H1 (cell line): ENCODE results near the gene OR1D2. TPM values are rescaled to one million over a fixed set of nuclear protein-coding genes. Genes with fewer than 3 reads are reported as not detected.

Experiments
- CTCF ChIA-PET: fragments of 300-600 bp; sonication (Branson Sonifier 250); formaldehyde crosslinking; loops from one replicate; lab custom pipeline; 2021; ENCODE audit not compliant: partially characterized antibody; lab: Charles Lee
- POLR2A ChIA-PET: fragments of 300-600 bp; sonication (Branson Sonifier 250); formaldehyde crosslinking; loops from one replicate; lab custom pipeline; 2021; ENCODE audit warnings: inconsistent platforms; ENCODE audit not compliant: partially characterized antibody; lab: Charles Lee
- DNase-seq, 2 experiments: peaks; one replicate each; pipeline versions ENCODE4 v3.0.0 to v3.0.0-alpha.2; 2010 to 2022; ENCODE audit warnings: low spot score in 2 of 2, low read depth in 1 of 2, mixed read lengths in 1 of 2
- FAIRE-seq: peaks from 2 replicates; lab custom pipeline; 2011; peaks lifted over from hg19 to GRCh38; lab: Jason Lieb, UNC
- H2AFZ ChIP-seq: 2 replicates; pipeline ENCODE4 v1.8.1; 2012; ENCODE audit warnings: low read length, inconsistent platforms
- H2AK5ac ChIP-seq: 2 replicates; pipeline ENCODE4 v1.6.1; 2013; ENCODE audit warnings: low read depth, low read length
- H2BK120ac ChIP-seq: replicated peaks from 2 replicates; pipeline ENCODE3; 2013; ENCODE audit warnings: low read depth, low read length, inconsistent platforms
- H2BK12ac ChIP-seq: 2 replicates; pipeline ENCODE4 v1.6.1; 2013; ENCODE audit warnings: low read depth, low read length
- H2BK15ac ChIP-seq: 2 replicates; pipeline ENCODE4 v1.6.1; 2013; ENCODE audit warnings: low read length
- H2BK20ac ChIP-seq: 2 replicates; pipeline ENCODE4 v1.6.1; 2013; ENCODE audit warnings: low read length
- H2BK5ac ChIP-seq: 2 replicates; pipeline ENCODE4 v1.6.1; 2013; ENCODE audit warnings: low read depth, low read length
- H3K14ac ChIP-seq: 2 replicates; pipeline ENCODE4 v1.6.1; 2013; ENCODE audit warnings: inconsistent platforms; ENCODE audit not compliant: insufficient read length
- H3K18ac ChIP-seq: 2 replicates; pipeline ENCODE4 v1.6.1; 2013; ENCODE audit warnings: low read length; ENCODE audit errors: extremely low read depth
- H3K23ac ChIP-seq: 2 replicates; pipeline ENCODE4 v1.6.1; 2013; ENCODE audit warnings: inconsistent platforms; ENCODE audit not compliant: insufficient read length
- H3K23me2 ChIP-seq: 2 replicates; pipeline ENCODE4 v1.6.1; 2013; ENCODE audit warnings: low read depth, low read length
- H3K27ac ChIP-seq: 2 replicates; pipeline ENCODE4 v1.6.1; 2011; ENCODE audit warnings: low read depth, low read length, inconsistent platforms
- H3K27me3 ChIP-seq, 4 experiments: replicated peaks in 1 of 4; 1 replicate in 1 of 4; 2 replicates in 3 of 4; pipeline versions ENCODE4 v1.6.1 to v1.8.1; 2011 to 2013; ENCODE audit warnings: low read length in 3 of 4, mild to moderate bottlenecking in 3 of 4, inconsistent platforms in 2 of 4, mixed read lengths in 2 of 4, moderate library complexity in 1 of 4; ENCODE audit not compliant: control insufficient read depth in 3 of 4, insufficient read depth in 3 of 4; ENCODE audit errors: extremely low read depth in 1 of 4
- H3K36me3 ChIP-seq, 4 experiments: 2 replicates each; pipeline versions ENCODE4 v1.6.1 to v1.8.1; 2011 to 2013; ENCODE audit warnings: mild to moderate bottlenecking in 4 of 4, low read length in 3 of 4, moderate library complexity in 2 of 4, control low read depth in 1 of 4, inconsistent platforms in 1 of 4; ENCODE audit not compliant: insufficient read depth in 4 of 4, control insufficient read depth in 2 of 4
- H3K4ac ChIP-seq: replicated peaks from 2 replicates; pipeline ENCODE3; 2013; ENCODE audit warnings: low read length, low read depth, mixed read lengths, inconsistent platforms; ENCODE audit not compliant: insufficient read length
- H3K4me1 ChIP-seq, 4 experiments: replicated peaks in 1 of 4; 1 replicate in 1 of 4; 2 replicates in 3 of 4; pipeline versions ENCODE4 v1.6.1 to v1.8.1; 2011 to 2013; ENCODE audit warnings: low read length in 3 of 4, inconsistent platforms in 2 of 4, mixed read lengths in 1 of 4; ENCODE audit not compliant: insufficient read depth in 4 of 4, control insufficient read depth in 3 of 4
- H3K4me2 ChIP-seq, 2 experiments: 2 replicates each; pipeline versions ENCODE4 v1.6.1 to v1.8.1; 2011 to 2013; ENCODE audit warnings: low read depth in 2 of 2, low read length in 2 of 2, control low read depth in 1 of 2, inconsistent platforms in 1 of 2, mild to moderate bottlenecking in 1 of 2; ENCODE audit not compliant: insufficient read depth in 1 of 2
- H3K4me3 ChIP-seq, 4 experiments: fragments of 200-600, 300-600 bp in 1 of 4; sonication (generic), shearing (Covaris generic), sonication (Bioruptor Twin) in 1 of 4; 2 replicates each; pipeline versions ENCODE4 v1.5.1 to v1.8.1; 2011 to 2016; ENCODE audit warnings: low read length in 4 of 4, low read depth in 3 of 4, control low read depth in 2 of 4, inconsistent platforms in 2 of 4, mild to moderate bottlenecking in 2 of 4, mixed read lengths in 1 of 4, moderate library complexity in 1 of 4; ENCODE audit not compliant: insufficient read depth in 2 of 4; ENCODE audit errors: extremely low read depth in 1 of 4
- H3K56ac ChIP-seq: replicated peaks from 2 replicates; pipeline ENCODE3; 2013; ENCODE audit warnings: low read depth, mild to moderate bottlenecking, mixed read lengths, low read length, inconsistent platforms; ENCODE audit not compliant: insufficient read length
- H3K79me1 ChIP-seq: 2 replicates; pipeline ENCODE4 v1.6.1; 2013; ENCODE audit warnings: low read depth, low read length, control low read depth
- H3K79me2 ChIP-seq, 2 experiments: 2 replicates each; pipeline versions ENCODE4 v1.6.1 to v1.8.1; 2012 to 2013; ENCODE audit warnings: low read length in 2 of 2, mild to moderate bottlenecking in 2 of 2, inconsistent platforms in 1 of 2; ENCODE audit not compliant: insufficient read depth in 2 of 2, control insufficient read depth in 1 of 2
- H3K9ac ChIP-seq, 4 experiments: replicated peaks in 1 of 4; 1 replicate in 1 of 4; 2 replicates in 3 of 4; pipeline versions ENCODE4 v1.6.1 to v1.8.1; 2011 to 2013; ENCODE audit warnings: low read depth in 3 of 4, low read length in 3 of 4, control low read depth in 2 of 4, mild to moderate bottlenecking in 2 of 4, moderate library complexity in 2 of 4, inconsistent platforms in 1 of 4; ENCODE audit errors: extremely low read depth in 1 of 4
- H3K9me3 ChIP-seq, 2 experiments: 2 replicates each; pipeline versions ENCODE4 v1.6.1 to v1.8.1; 2012 to 2013; ENCODE audit warnings: mild to moderate bottlenecking in 2 of 2, moderate library complexity in 2 of 2, control low read depth in 1 of 2, inconsistent platforms in 1 of 2, low read depth in 1 of 2, low read length in 1 of 2, mixed read lengths in 1 of 2; ENCODE audit not compliant: insufficient read depth in 2 of 2
- H4K20me1 ChIP-seq, 2 experiments: replicated peaks in 1 of 2; 2 replicates each; pipeline versions ENCODE3 to v1.8.1; 2011 to 2013; ENCODE audit warnings: inconsistent platforms in 2 of 2, low read length in 2 of 2, mild to moderate bottlenecking in 1 of 2; ENCODE audit not compliant: insufficient read depth in 2 of 2, control insufficient read depth in 1 of 2
- H4K5ac ChIP-seq: 2 replicates; pipeline ENCODE4 v1.6.1; 2013; ENCODE audit warnings: low read length, low read depth, mixed read lengths, inconsistent platforms; ENCODE audit not compliant: insufficient read length
- H4K8ac ChIP-seq: 2 replicates; pipeline ENCODE4 v1.8.0; 2013; ENCODE audit warnings: mild to moderate bottlenecking, moderate library complexity, low read length, inconsistent platforms; ENCODE audit not compliant: insufficient read depth; ENCODE audit errors: extremely low read depth
- H4K91ac ChIP-seq: replicated peaks from 2 replicates; pipeline ENCODE3; 2013; ENCODE audit warnings: low read length, mixed read lengths, inconsistent platforms; ENCODE audit not compliant: insufficient read length
- CBX8 ChIP-seq: fragments of 300-800, 300-1000 bp; sonication (generic); IDR thresholded peaks from 2 replicates; pipeline ENCODE4 v1.7.1; 2016; ENCODE audit warnings: low read depth, low read length, borderline replicate concordance
- WGBS, 2 experiments: shearing (Covaris generic) in 1 of 2; methylation state at CpG; one replicate each; pipeline versions ENCODE4 v1.1.6 to v1.1.7; 2013 to 2015; ENCODE audit warnings: low lambda C conversion rate in 2 of 2, mixed read lengths in 2 of 2, inconsistent platforms in 1 of 2, low coverage in 1 of 2, missing lambda C conversion rate in 1 of 2; ENCODE audit not compliant: insufficient replicate concordance in 2 of 2, insufficient coverage in 1 of 2, insufficient read length in 1 of 2; ENCODE audit errors: extremely low coverage in 1 of 2, missing lambda C conversion rate in 1 of 2; 5-methylcytosine and 5-hydroxymethylcytosine counted together
- polyA plus RNA-seq, 7 experiments: library from polyadenylated mRNA; depleted of rRNA in 3 of 7; stranded (reverse) in 5 of 7; unstranded in 2 of 7; fragments of >200 nt in 5 of 7; fragments of 200-250 nt in 2 of 7; gene quantifications; 1 replicate in 5 of 7; 2 replicates in 1 of 7; 4 replicates in 1 of 7; pipeline versions ENCODE4 v1.2.1 to v1.2.3, GENCODE V29; 2011 to 2013; ENCODE audit warnings: missing spikeins in 2 of 7, mixed read lengths in 2 of 7
- total RNA-seq: library from RNA; stranded (reverse); fragmentation: NEBNext Ultra II Directional; extraction: Animal tissue kit (Norgen Biotek cat#: 25700); gene quantifications from 2 replicates; pipeline ENCODE4 v1.2.1, GENCODE V29; 2021
- TF ChIP-seq, protein P1 (sequence below): IDR thresholded peaks from 2 replicates; pipeline ENCODE4 v1.6.1; 2011; ENCODE audit warnings: low read length, improper control_type of control experiment

Gene OR1D2
- total and polyA plus RNA-seq, 2 of the 8 experiments (the other 6 are each of a cell fraction or from before 2014, with no cell fraction given): not detected

DNA sequence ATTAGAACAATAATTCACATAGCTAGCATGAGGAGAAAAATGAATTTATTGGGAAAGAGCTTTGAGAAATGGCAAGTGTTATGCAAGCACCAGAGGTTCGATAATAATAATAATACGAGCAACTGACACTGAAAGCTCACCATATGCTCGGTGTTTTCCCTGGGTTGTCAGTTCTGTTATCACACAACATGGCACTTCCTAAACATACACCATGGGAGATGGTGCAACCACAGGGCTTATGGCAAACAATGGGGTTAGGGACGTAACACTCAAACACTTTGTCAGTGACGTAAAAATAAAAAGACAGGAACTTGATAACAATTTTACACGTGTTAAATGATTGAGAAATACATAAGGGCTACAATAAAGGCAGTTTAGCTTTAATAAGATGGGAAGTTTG lies 64.5 kb downstream of the OR1D2 start:
- Histone ChIP-seq H4K20me1 (peaks cover 0 to 2% of the 10 kb centered on the region in 2 experiments), H4K91ac (no peak overlapping the region), H4K5ac (no peak overlapping the region), H3K4ac (no peak overlapping the region), H3K4me3 (no peak overlapping the region), H3K27ac (no peak overlapping the region), H3K36me3 (0 out of 8 replicates have a peak, but pooled peaks cover 0 to 2% (median 0%) of the 10 kb centered on the region in 4 experiments), H2BK20ac (no peak overlapping the region), H3K56ac (no peak overlapping the region), H3K14ac (no peak overlapping the region), H3K9me3 (peaks cover 13 to 17% of the 10 kb centered on the region in 2 experiments), H3K79me2 (no peaks in the 10 kb centered on the region), H2BK5ac (no peak overlapping the region), H2BK12ac (no peak overlapping the region), H3K23me2 (no peaks in the 10 kb centered on the region), H3K4me1 (no peaks in the 10 kb centered on the region), H2AK5ac (no peak overlapping the region), H4K8ac (no peak overlapping the region), H3K27me3 (no peaks in the 10 kb centered on the region), H3K9ac (no peak overlapping the region), H2BK15ac (no peak overlapping the region), H3K79me1 (no peaks in the 10 kb centered on the region), H3K4me2 (no peak overlapping the region), H2AFZ (no peak overlapping the region), H3K23ac (no peak overlapping the region), H3K18ac (no peak overlapping the region), H2BK120ac (no peak overlapping the region)
- WGBS, 2 experiments: 76% methylated on average over 6 of the region's 6 CpGs; no CpG with 5 or more reads in 1 of the 2 experiments
- CTCF ChIA-PET: interaction anchor here (0.6 to 1.7 kb wide), 5 partner anchors 9 to 254 kb away, joined by 3 to 5 read pairs (median 3); no protein-coding TSS in a partner anchor
- DNase-seq (no peak), FAIRE-seq (no peak)
- POLR2A ChIA-PET: interaction anchor here (0.7 to 1.6 kb wide), 2 partner anchors 565 to 608 kb away, joined by 3 read pairs; no protein-coding TSS in a partner anchor
- TF ChIP-seq, protein P1, sequence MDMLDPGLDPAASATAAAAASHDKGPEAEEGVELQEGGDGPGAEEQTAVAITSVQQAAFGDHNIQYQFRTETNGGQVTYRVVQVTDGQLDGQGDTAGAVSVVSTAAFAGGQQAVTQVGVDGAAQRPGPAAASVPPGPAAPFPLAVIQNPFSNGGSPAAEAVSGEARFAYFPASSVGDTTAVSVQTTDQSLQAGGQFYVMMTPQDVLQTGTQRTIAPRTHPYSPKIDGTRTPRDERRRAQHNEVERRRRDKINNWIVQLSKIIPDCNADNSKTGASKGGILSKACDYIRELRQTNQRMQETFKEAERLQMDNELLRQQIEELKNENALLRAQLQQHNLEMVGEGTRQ: no peak
- TF ChIP-seq CBX8: no peak
